Mesodermal cell (in vitro differentiated cells): Measurements from ENCODE around the gene AUTS2.

Source experiments
- H3K27ac ChIP-seq: 2 replicates; pipeline ENCODE4 v1.7.0; 2013; ENCODE audit warnings: mild to moderate bottlenecking, low read depth, low read length, moderate library complexity; ENCODE audit not compliant: severe bottlenecking
- H3K36me3 ChIP-seq: 2 replicates; pipeline ENCODE4 v1.7.1; 2013; ENCODE audit warnings: mild to moderate bottlenecking, low read length, moderate library complexity; ENCODE audit not compliant: control insufficient read depth, insufficient read depth
- H3K4me1 ChIP-seq: one replicate; pipeline ENCODE4 v1.7.1; 2013; ENCODE audit warnings: mild to moderate bottlenecking, low read length; ENCODE audit not compliant: insufficient read depth, control insufficient read depth, poor library complexity, severe bottlenecking
- H3K4me3 ChIP-seq: 2 replicates; pipeline ENCODE4 v1.7.0; 2013; ENCODE audit warnings: low read length, control low read depth, mild to moderate bottlenecking; ENCODE audit not compliant: insufficient read depth, poor library complexity, severe bottlenecking; ENCODE audit errors: extremely low read depth
- H3K9me3 ChIP-seq: 2 replicates; pipeline ENCODE4 v1.7.1; 2013; ENCODE audit warnings: mild to moderate bottlenecking, low read length, moderate library complexity; ENCODE audit not compliant: control insufficient read depth
- WGBS, 2 experiments: methylation state at CpG; one replicate each; pipeline ENCODE4 v1.1.5; 2013; ENCODE audit warnings: missing lambda C conversion rate in 2 of 2; ENCODE audit not compliant: insufficient coverage in 2 of 2; 5-methylcytosine and 5-hydroxymethylcytosine counted together

The AUTS2 gene

GRCh38 chr7:69833964-69834363, 235.7 kb downstream of the AUTS2 start:
- Histone ChIP-seq H3K36me3 (no peaks in the 10 kb centered on the region), H3K4me3 (no peak overlapping the region), H3K4me1 (peaks cover 34% of the 10 kb centered on the region), H3K9me3 (no peaks in the 10 kb centered on the region), H3K27ac (no peak overlapping the region)
- 83% methylated on average over 4 to 6 of the region's 6 CpGs for WGBS, 2 experiments

- H3K4me1 ChIP-seq = peaks cover 54% of the 10 kb centered on the region
These were observed 238.4 kb downstream of the AUTS2 start for GRCh38 chr7:69836702-69837101.

GRCh38 chr7:69837387-69838068, 239.3 kb downstream of the AUTS2 start:
- H3K27ac ChIP-seq = peak overlapping the region; percentile 41
- WGBS, 2 experiments = 6 to 20% methylated on average over 2 to 3 of the region's 6 CpGs

More at GRCh38 chr7:69836702-69837101, 238.4 kb downstream of the AUTS2 start:
- no peaks in the 10 kb centered on the region for H3K9me3 ChIP-seq
- 89 to 100% methylated on average over 2 to 3 of the region's 7 CpGs for WGBS, 2 experiments
- no peak overlapping the region for H3K4me3 ChIP-seq
- no peak overlapping the region for H3K27ac ChIP-seq
- H3K36me3 ChIP-seq = no peaks in the 10 kb centered on the region

GRCh38 chr7:69839782-69840181, 241.5 kb downstream of the AUTS2 start:
- Histone ChIP-seq H3K27ac (no peak overlapping the region), H3K9me3 (no peaks in the 10 kb centered on the region), H3K36me3 (no peaks in the 10 kb centered on the region), H3K4me3 (no peak overlapping the region), H3K4me1 (peaks cover 56% of the 10 kb centered on the region)
- 63 to 100% methylated on average over 1 of the region's 2 CpGs for WGBS, 2 experiments

More at GRCh38 chr7:69837387-69838068, 239.3 kb downstream of the AUTS2 start:
- H3K36me3 ChIP-seq = no peaks in the 10 kb centered on the region
- peaks cover 55% of the 10 kb centered on the region for H3K4me1 ChIP-seq
- H3K9me3 ChIP-seq = no peaks in the 10 kb centered on the region
- no peak overlapping the region for H3K4me3 ChIP-seq

- Histone ChIP-seq H3K4me1 (peaks cover 56% of the 10 kb centered on the region), H3K9me3 (no peaks in the 10 kb centered on the region), H3K27ac (no peak overlapping the region), H3K36me3 (no peaks in the 10 kb centered on the region), H3K4me3 (no peak overlapping the region)
- WGBS, 2 experiments = 79 to 100% methylated on average over 2 to 3 of the region's 3 CpGs
These were observed 242.0 kb downstream of the AUTS2 start for GRCh38 chr7:69840248-69840647.

- no CpG with 5 or more reads among the region's 2 CpGs for WGBS, 2 experiments
- Histone ChIP-seq H3K4me3 (no peak overlapping the region), H3K36me3 (no peaks in the 10 kb centered on the region), H3K4me1 (peaks cover 29% of the 10 kb centered on the region), H3K27ac (no peak overlapping the region), H3K9me3 (no peaks in the 10 kb centered on the region)
These were observed 245.4 kb downstream of the AUTS2 start for GRCh38 chr7:69843653-69844052.

- WGBS, 2 experiments = 79 to 96% methylated on average over 2 to 3 of the region's 4 CpGs
- Histone ChIP-seq H3K4me3 (no peak overlapping the region), H3K27ac (no peak overlapping the region), H3K9me3 (no peaks in the 10 kb centered on the region), H3K4me1 (peaks cover 23% of the 10 kb centered on the region), H3K36me3 (no peaks in the 10 kb centered on the region)
These were observed 246.1 kb downstream of the AUTS2 start for GRCh38 chr7:69844264-69844868.

GRCh38 chr7:69845721-69846495, 247.6 kb downstream of the AUTS2 start:
- H3K27ac ChIP-seq = no peak overlapping the region
- H3K36me3 ChIP-seq = no peaks in the 10 kb centered on the region
- H3K9me3 ChIP-seq = no peaks in the 10 kb centered on the region
- WGBS, 2 experiments = 85 to 97% methylated on average over 3 of the region's 3 CpGs
- peaks cover 13% of the 10 kb centered on the region for H3K4me1 ChIP-seq
- H3K4me3 ChIP-seq = no peak overlapping the region

GRCh38 chr7:69847921-69848612, 249.8 kb downstream of the AUTS2 start:
- H3K9me3 ChIP-seq = no peaks in the 10 kb centered on the region
- H3K4me3 ChIP-seq = no peak overlapping the region
- no peak overlapping the region for H3K27ac ChIP-seq
- H3K4me1 ChIP-seq = peaks cover 5% of the 10 kb centered on the region
- no peaks in the 10 kb centered on the region for H3K36me3 ChIP-seq
- 71% methylated on average over 1 of the region's 6 CpGs; no CpG with 5 or more reads in 1 of the 2 experiments for WGBS, 2 experiments

GRCh38 chr7:69849268-69849667, 251.0 kb downstream of the AUTS2 start:
- no peak overlapping the region for H3K4me3 ChIP-seq
- no peaks in the 10 kb centered on the region for H3K36me3 ChIP-seq
- H3K27ac ChIP-seq = no peak overlapping the region
- no peaks in the 10 kb centered on the region for H3K9me3 ChIP-seq
- WGBS, 2 experiments = 67 to 93% methylated on average over 1 to 2 of the region's 2 CpGs
- H3K4me1 ChIP-seq = peaks cover 3% of the 10 kb centered on the region
